ENCODE results near the gene SGCB.

DNA sequence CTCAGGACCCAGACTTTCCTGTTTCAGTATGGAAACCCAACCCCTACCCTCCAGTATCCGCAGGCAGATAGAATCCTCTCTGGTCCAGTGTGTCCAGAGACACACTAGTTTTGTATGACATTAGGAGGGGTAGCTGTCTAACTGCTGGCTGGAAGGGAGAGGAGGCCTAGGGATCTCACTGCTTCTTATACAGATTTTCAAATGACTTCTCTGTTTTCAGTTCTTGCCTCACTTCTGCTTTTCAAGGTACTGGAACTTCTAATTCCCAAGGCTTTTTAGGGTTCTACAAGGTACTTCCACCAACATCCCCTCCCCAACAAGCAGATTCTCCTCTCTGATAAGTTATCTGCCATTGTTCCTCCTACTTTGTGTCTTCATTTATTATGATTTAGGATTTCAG is 6.1 kb downstream of the SGCB start:
- TF ChIP-seq, protein P1, sequence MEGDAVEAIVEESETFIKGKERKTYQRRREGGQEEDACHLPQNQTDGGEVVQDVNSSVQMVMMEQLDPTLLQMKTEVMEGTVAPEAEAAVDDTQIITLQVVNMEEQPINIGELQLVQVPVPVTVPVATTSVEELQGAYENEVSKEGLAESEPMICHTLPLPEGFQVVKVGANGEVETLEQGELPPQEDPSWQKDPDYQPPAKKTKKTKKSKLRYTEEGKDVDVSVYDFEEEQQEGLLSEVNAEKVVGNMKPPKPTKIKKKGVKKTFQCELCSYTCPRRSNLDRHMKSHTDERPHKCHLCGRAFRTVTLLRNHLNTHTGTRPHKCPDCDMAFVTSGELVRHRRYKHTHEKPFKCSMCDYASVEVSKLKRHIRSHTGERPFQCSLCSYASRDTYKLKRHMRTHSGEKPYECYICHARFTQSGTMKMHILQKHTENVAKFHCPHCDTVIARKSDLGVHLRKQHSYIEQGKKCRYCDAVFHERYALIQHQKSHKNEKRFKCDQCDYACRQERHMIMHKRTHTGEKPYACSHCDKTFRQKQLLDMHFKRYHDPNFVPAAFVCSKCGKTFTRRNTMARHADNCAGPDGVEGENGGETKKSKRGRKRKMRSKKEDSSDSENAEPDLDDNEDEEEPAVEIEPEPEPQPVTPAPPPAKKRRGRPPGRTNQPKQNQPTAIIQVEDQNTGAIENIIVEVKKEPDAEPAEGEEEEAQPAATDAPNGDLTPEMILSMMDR (IDR thresholded peaks at IDR 0.05): no peak
- no peak for TF ChIP-seq POLR2A (IDR thresholded peaks at IDR 0.05)
